CD4-positive, alpha-beta T cell treated with Interleukin-10 for 1 hour (primary cell): Measurements from ENCODE around the gene KMT5C.

Experiments
- DNase-seq: peaks from one replicate; pipeline ENCODE4 v3.0.0-alpha.2; 2020

The KMT5C gene

GRCh38 chr19:55339105-55339888 lies at the start of gene KMT5C:
TSS of gene KMT5C (plus strand) at chr19:55339876. CDS start at chr19:55341937, 2,061 bp downstream.
- peak; percentile 100 for DNase-seq

- DNase-seq = no peak
Measured at GRCh38 chr19:55297267-55297666, 42.4 kb upstream of the KMT5C start.

DNA sequence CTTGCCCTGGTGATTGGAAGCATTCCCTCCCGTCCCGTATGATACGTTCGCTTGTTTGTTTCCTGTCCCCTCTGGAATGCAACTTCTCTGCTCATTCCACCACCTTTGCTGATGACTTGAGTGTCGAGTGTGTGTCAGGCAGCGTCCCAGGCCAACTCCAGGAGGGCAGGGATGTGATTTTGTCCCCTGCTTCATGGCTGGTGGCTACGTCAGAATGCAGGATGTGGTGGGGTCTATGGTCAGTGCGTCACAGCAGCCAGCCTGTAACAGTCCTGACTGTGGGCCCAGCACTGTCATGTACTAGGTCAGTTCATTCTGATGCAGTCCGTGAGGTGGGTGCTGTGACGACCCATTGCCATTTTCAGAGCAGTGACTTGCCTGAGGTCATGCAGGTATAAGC lies 39.7 kb upstream of the KMT5C start:
- no peak for DNase-seq

DNA sequence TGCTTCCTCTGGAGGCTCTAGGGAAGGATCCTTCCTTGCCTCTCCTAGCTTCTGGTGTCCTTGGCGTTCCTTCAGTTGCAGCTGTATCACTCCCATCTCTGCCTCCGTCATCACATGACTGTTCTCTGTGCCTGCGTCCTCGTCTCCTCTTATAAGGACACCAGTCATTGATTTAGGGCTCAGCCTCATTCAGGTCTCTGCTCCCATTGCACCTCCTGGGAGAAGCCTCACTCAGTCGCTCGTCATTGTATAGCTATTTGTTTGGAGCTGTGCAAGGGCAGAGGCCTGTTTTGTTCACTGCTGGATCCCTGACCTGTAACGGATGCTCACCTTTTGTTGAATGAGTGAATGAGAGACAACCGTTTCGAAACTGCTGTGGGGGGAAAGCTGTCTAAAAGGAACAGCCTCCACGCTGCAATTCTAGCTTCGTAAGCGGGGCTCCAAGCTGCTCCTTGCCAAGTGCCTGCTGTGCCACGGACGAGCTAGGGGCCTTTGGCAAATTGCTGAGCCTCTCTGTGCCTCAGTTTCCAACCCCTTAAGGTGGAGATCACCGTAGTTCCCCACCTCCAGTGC lies 38.7 kb upstream of the KMT5C start:
- no peak for DNase-seq

DNA sequence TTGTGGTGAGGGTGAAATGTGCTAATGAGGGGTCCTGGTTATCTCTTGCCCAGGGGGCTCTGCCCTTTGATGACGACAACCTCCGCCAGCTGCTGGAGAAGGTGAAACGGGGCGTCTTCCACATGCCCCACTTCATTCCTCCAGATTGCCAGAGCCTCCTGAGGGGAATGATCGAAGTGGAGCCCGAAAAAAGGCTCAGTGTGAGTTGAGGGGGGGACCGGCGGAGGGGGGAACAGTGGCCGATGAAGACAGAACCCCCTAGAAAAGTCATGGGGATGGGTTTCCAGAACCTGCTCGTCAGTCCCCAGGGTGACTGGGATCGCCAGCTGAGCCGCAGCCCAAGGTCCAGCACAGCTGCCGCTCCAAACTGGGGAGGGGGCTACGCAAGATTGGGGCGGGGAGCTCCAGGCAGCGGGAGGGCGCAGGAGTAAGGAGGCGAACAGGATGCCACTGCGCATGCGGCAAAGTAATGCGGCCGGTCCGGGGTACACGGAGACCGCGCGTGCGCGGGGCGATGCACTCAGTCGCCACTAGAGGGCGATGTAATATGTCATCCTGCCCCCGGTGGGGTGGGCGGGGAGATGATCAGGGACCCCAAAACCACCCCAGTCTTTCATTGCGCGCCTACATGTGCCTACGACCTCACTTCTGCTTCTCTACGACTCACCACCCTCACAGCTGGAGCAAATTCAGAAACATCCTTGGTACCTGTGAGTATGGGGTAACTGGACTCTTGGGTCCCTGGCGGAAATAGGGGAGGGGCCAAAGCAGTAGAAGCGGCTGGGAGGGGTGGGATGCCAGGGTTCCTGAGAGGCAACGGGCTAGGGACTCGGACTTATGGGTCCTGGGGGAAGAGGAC lies 38.0 kb upstream of the KMT5C start:
- peak; percentile 93 for DNase-seq

- DNase-seq = no peak
Measured at GRCh38 chr19:55302318-55302703, 37.4 kb upstream of the KMT5C start.

- DNase-seq = no peak
Measured at GRCh38 chr19:55303477-55303876, 36.2 kb upstream of the KMT5C start.

GRCh38 chr19:55304279-55304978 lies 35.2 kb upstream of the KMT5C start:
- peak; percentile 32 for DNase-seq

DNA sequence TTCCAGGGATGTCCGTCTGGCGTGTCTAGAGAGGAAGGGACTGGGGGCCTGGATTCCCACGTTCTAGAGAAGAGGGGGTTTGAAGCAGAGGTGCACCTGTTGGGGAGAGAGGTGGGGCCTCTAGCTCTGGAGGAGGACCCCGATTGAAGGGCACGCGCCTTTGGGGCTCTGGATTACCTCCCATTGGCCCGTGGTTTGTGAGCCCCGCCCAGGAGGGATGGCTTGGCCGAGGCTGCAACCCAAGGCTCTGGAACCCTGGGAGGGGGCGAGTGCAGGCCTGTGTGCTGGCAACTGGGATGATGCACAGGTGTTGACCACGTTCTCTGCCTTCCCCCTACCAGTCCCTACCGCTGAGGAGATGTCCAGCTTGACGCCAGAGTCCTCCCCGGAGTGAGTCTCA lies 34.7 kb upstream of the KMT5C start:
- DNase-seq = no peak

DNA sequence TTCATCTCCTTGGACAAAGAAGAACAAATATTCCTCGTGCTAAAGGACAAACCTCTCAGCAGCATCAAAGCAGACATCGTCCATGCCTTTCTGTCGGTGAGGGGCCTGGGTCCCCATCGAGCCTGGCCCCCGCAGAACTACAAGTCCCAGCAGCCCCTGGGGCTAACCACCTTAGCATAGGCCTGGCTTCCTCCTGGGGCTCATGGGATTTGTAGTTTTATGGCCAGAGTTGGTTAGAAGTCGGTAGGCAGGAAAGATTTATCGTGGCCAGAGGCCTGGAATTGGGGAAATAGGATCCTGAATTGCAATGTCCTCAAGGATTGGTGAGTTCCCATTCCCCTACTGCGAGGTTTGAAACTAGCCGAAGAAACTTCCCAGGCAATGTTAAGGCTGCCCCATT lies 34.2 kb upstream of the KMT5C start:
- peak; percentile 67 for DNase-seq

DNA sequence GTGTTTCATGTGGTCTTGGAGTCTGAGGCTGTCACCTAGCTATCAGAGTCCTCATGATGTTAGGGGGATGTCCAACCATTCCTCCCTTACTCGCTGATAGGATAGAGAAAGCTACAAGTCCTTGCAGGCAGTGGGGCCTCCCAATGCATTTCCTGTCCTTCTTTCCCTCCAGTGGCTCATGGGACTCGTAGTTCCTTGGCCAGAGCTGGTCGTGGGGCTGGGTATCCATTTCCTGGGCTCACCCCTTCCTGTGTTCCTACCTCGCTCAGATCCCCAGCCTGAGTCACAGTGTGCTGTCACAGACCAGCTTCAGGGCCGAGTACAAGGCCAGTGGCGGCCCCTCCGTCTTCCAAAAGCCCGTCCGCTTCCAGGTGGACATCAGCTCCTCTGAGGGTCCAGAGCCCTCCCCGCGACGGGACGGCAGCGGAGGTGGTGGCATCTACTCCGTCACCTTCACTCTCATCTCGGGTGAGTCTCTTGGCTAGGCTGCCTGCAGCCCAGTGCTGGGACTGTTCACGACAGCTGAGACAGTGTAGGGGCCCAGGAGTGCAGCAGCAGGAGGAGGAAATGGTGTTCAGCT lies 33.6 kb upstream of the KMT5C start:
- no peak for DNase-seq

- no peak for DNase-seq
Measured at GRCh38 chr19:55306712-55307111, 33.0 kb upstream of the KMT5C start.

DNA sequence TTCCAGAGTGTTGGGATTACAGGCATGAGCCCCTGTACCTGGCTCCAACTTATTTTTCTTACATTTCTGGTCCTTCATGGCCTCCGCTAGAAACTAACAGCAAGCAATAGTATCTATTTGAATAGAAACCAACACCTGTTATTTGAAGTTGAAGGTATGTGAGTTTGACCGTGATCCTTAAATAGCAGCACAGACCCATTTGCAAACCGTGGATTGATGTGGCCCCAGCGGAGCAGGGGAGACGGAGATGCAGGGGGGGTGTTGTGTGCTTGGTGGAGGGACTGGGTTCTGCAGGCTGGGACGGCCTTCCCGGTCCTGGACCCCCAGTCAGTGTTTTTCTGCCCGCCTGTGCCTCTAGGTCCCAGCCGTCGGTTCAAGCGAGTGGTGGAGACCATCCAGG lies 31.4 kb upstream of the KMT5C start:
- DNase-seq = no peak

- no peak for DNase-seq
Measured at GRCh38 chr19:55309448-55309847, 30.2 kb upstream of the KMT5C start.

- DNase-seq = no peak
Measured at GRCh38 chr19:55310498-55310897, 29.2 kb upstream of the KMT5C start.

- no peak for DNase-seq
Measured at GRCh38 chr19:55311397-55311796, 28.3 kb upstream of the KMT5C start.

GRCh38 chr19:55311797-55312196 lies 27.9 kb upstream of the KMT5C start:
- DNase-seq = no peak

GRCh38 chr19:55312621-55313512 lies 26.8 kb upstream of the KMT5C start:
- no peak for DNase-seq

DNA sequence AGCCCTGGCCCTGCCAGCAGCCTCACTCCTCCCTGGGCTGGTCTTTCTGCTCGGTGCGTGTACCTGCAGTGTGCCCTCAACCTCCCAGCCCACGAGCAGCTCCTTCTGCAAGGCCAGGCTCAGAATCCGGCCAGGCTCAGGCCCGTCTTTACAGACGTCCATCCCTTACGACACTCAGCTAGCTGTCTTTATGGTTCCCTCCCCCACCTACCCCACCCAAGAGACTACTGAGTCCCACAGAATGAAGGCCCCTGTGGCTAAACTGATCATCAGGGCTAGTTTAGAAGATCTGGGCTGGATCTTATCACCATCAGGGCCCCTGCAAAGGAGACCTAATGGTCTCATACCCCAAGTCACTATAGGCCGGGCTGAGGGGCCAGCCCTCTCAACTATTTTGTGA lies 25.3 kb upstream of the KMT5C start:
- DNase-seq = no peak

DNA sequence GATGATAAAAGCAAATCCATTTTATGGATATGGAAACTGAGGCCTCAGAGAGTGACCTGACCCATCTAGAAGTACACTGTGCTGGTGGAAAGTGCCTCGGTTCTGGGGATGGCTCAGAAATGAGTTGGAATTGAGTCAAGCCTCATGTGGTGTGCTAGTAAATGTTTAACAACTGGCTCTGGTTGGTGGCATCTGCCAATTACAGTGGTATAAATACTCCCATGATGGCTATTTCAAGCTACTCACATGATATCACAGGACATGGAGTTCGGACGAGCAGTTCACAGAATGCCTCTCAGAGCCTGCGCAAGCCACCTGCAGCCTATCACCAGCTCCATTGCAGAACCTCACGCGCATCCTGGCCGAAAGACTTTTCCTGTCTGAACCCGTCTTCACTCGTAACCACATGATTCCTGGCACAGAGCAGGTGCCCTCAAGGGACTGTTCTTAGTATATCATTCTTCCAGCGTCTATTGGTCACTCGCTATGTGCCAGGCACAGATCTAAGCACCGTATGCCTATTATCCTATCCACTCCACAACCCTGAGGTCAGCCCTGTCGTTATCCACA lies 23.6 kb upstream of the KMT5C start:
- no peak for DNase-seq

DNA sequence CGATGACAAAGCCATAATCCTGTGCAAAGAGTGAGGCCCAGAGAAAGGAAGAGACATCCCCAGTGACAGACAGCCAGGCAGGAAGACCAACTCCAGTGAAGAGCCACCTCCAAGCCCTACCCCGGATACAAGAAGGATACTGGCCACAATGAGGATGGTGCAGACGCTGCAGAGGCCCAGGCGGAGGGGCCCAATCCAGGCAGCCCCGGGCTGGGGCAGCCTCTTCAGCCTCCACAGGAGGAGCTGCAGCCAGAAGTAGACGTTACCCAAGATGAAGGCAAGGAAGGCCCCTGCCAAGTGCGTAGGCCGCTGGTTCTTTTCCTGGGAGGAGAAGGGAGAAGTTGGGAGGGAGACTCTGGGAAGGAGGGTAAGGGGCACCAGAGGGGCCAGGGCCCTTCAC lies 23.0 kb upstream of the KMT5C start:
- no peak for DNase-seq
